NCI-H2081 (cell line): ENCODE measurements around the gene AGAP5.

Source experiments
- DNase-seq, 2 experiments: peaks; one replicate each; lab custom pipeline; 2025; lab: John Stamatoyannopoulos, UW

The AGAP5 gene

GRCh38 chr10:73625884-73626752 lies 71.8 kb downstream of the AGAP5 start:
- peak; percentile 90 to 95 for DNase-seq

- peak in 1 of 2 experiments; percentile 3 for DNase-seq
Observed at GRCh38 chr10:73625004-73625883, 72.7 kb downstream of the AGAP5 start.
